GM19452 (cell line): Measurements from ENCODE around the gene JMJD1C.
"Not testable (repeated sequence)": the region's sequence is repeated elsewhere in the genome, so short reads cannot be mapped to it uniquely, and the experiment has no call there.

Experiments used
- ATAC-seq: cut with Tn5 transposase; IDR thresholded peaks from one replicate; pipeline ENCODE4 v1.9.1; 2021; ENCODE audit not compliant: unreplicated experiment

The JMJD1C gene

DNA sequence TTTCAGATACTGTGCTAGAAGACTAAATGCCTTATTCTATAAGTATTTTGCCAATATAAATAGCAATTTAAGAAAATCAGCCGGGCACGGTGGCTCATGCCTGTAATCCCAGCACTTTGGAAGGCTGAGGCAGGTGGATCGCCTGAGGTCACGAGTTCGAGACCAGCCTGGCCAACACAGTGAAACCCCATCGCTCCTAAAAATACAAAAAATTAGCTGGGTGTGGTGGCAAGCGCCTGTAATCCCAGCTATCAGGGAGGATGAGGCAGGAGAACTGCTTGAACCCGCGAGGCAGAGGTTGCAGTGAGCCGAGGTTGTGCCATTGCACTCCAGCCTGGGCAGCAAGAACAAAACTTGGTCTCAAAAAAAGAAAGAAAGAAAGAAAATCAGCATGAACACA is 230.6 kb downstream of the JMJD1C start:
- ATAC-seq = not testable (repeated sequence)

DNA sequence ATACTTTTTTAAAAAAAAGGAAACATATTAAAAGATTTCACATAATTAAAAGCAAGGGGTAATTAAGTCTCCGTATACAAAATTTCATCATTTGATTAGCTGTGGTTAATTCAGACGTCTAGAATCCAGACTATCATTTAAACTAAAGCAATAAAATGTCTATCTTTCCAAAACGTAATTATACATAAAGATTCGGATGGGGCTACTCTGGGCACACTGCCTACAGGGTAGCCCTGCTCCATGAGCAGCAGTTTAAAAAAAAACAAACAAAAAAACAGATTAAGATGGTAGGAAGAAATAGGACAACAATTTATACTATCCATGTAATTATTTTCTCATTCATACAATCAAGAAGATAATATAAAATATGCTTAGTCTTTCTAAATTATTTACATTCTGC is 236.6 kb downstream of the JMJD1C start:
- ATAC-seq = no peak

DNA sequence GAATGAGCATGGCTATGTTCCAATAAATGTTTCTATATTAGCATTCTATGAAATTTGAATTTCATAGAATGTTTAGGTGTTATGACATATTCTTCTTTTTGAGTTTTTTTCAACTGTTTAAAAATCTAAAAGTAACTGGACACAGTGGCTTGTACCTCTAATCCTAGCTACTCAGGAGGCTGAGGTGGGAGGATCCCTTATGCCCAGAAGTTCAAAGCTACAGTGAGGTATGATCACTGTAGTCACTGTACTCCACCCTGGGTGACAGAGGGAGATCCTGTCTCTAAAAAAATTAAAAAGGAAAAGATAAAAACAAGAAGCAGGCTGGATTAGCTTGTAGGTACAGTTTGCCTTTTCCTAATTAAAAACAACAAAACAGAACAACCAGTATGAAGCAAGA is 237.5 kb downstream of the JMJD1C start:
- ATAC-seq = no peak

DNA sequence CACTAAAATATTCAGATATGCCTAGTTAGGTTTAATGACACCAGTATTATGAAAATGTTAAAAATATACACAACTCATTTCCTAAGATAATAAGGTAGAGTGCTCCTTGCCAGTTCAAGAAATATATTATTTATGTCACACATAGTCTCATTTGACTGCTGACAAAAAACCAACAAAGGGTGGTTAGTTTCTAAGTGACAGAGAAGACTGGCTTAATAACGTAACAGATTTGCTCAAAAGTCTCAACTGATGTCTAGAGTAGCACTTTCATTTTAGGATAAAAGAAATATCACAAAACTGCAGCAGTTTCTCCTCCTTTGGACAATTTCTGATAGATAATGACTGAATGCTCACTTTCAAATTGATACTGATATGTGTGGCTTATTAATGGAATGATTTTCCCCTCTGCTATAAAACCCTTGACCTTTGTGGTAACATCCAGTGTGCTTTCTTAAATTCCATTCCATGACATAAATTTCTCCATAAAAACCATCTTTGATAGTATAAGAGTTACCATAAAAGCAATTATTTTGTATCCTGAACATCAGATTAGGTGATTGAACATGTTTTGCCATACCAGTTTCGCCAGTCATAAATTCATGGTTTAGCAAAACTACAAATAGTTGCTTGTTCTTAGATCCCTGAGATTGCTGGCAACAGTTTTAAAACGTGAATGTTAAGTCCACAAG is 238.4 kb downstream of the JMJD1C start:
- ATAC-seq = no peak

DNA sequence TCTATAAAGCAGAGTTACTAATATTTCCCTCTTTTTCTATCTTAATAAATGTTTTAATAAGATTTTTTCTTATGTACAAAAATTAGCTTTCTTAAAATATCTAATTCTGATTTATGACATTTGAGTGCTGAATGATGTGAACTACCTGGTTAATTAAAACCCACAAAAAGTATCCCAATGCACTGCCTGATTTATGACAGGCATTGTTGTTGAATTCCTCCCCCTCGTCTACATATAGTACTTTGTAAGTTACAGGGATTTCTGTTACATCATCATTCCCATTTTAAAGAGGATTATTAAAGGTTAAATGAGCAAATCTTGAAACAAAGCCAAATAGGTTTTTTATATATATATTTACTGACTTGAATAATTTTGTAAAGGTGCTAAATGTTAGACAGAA is 241.5 kb downstream of the JMJD1C start:
- no peak for ATAC-seq

DNA sequence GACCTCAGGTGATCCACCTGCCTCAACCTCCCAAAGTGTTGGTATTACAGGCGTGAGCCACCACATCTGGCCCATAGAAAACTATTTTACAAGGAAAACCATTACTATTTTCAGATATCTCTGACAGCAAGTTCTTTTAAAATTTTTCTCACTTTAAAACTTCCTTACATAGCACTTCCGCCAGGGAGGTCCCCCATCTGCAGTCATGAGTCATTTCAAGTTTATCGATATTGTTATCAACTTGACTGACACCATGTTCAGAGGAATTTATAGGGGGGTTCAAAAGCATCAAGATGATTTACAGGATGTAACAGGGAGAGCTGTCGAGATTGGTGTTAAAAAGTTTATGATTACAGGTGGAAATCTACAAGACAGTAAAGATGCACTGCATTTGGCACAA is 243.8 kb downstream of the JMJD1C start:
- ATAC-seq = no peak

DNA sequence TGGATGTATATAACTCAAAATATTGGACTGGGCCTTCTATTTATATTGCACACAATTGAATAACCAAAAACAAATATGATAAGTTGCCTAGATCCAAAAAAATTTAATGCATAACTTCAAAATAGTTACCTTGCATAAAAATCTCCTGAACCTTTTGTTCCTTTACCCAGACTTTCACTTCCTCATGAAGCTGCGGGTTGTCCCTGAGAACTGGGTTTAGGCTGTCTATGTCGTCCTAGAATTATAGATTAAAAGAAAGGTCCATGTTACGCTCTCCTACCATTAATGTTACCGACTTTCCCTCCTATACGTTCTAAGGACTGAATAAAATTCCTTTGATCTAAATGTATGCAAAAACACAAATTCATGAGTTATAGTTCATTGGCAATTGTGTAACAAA is 246.0 kb downstream of the JMJD1C start:
- no peak for ATAC-seq

DNA sequence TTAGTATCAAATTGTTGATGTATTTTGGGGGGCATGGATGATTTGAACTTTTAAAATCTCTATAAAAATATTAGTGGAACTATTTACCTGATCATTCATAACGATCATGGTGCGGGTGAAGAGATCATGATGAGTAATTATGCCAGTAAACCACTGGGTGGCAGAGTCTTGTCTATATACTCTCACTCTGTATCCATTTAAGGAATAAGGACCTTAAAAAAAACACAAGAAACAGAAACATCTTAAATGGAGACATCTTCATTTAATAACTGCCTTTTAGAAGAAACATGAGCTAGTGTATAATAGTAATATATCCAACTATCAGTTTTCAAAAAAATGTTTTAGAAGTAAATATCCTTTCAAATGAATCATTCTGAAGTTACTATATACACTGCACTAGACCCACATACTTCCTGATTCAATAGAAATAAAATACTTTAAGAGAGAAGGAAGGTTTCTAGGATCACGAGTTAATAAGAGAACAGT is 248.6 kb downstream of the JMJD1C start:
- peak; percentile 73 for ATAC-seq

DNA sequence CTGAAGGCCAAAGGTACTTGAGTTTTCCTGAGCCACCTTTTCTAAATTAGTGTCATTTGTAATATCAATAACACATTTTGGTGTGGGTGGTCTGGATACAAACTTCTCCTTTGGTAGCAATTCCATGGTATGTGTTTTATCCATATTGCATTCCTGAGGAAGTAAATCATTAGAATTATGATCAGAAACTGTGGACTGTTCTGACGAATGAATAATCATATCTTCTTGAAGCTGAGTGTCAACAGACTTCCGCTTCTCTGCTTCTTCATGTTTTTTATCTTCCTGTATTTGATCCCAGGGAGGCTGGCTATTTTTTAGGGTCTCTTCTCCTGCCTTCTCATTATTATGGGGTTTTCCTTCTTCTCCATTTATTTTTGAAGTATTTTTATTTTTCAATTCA is 251.2 kb downstream of the JMJD1C start:
- no peak for ATAC-seq

DNA sequence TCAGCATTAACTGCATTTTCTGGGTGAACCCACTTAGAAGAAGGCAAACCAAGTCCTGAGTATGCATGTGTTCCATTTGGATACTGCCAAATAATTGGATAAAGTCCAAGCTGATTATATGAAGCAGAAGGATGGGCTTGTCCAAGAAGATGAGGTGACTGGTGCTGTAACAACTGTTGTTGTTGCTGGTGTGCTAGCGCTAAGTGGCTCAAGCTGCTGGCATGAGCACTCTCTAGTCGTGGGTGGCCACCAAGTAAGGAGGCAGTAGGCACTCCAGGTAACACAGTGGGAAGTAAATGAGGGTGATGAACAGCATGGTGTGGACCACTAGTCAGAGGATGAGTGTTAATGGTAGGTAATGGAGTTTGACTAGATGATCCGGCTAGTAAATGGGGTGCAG is 252.3 kb downstream of the JMJD1C start:
- no peak for ATAC-seq

DNA sequence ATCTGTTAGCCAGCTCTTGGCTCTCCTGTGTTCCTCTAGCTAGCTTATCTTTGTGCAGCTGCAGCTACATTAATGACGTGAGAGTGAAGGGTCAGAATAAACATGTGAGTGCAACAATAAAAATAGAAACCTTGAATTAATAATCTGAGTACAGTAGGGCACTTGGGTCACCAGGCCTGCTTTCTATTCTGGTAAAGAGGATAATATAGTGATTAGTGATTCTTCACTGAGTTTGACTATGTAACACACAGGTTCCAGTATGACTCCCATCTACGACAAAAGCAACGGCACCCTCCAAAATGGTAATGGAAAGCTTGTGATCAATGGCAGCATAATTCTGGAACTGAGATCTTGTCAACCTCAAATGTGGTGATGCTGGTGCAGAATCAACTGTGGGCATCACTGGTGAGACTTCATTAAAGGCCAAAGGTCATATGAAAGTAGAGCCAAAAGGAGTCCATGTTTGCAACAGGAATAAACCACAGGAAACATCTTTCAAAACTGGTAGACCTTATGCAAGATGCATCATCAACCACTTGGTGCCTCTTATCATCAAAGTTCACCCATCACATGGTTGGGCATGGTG is 255.1 kb downstream of the JMJD1C start:
- peak; percentile 54 for ATAC-seq

DNA sequence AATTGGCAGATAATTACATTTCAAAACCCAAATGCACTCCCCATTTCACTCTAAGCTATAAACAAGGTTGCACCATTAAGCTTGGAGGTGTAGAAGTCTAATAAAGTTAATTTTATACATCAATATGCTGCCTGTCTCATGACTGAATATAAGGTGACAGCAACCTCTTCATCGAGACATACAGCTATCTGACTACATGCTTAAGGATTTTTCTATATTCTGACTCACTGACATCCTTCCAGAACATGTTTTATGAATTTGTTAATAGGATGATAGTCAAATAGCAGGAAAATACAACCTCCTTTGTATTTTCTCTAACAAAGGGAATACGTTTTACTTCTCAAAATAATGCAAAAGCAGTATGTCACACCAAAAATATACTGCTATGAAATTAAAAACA is 256.1 kb downstream of the JMJD1C start:
- no peak for ATAC-seq

DNA sequence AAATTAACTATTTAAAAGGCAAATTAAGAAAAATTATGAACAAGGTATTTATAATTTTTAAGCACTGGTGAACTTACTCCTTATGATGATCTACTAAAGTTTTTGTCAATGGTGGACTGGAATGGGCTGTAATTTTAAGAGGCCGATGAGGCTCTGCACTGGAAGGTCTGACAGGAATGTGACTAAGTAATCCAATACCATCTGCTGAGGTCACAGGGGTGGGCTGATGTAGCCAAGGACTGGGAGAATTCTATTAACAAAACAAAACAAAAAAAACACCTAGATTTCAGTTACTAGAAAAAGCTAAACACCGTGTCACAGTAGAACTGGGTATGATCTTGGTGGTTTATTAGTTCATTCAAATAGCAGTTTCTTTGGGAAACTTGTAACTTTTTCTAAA is 256.8 kb downstream of the JMJD1C start:
- ATAC-seq = no peak

DNA sequence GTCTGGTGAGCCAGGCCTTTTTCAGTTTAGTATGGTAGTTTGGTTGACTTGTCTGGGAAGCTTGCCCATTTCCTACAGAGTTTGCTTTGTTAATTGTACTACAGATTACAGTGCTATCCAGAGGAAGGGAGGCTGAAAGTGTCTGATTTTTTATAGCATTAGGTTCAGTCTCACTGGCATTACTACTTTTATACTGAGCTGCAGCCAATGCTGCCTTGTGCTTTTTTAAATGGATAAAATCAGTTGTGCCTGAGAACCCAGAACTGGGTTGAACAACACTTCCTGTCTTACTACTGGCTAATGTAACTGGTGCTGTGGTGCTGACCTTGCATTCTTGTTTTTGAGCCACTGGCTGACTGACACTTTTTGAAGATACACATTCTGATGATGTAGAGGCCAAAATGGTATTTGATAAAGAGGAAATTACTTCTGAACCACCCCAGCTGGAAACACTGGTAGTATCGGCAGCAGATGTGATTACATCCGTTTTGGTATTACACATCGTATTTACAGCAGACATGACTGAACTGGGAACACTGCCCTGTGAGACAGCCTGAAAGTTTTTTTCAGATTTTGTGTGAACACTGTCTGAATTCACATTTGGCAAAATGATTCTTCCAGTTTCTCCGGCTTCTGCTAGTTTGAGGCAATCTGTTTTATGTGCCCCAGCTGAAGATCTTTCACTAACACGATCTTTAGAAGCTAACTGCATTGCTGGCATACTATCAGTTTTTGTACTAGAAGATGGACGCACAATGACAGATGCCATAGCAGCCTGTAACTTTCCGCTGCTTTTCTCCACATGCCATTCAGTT is 258.6 kb downstream of the JMJD1C start:
- no peak for ATAC-seq

DNA sequence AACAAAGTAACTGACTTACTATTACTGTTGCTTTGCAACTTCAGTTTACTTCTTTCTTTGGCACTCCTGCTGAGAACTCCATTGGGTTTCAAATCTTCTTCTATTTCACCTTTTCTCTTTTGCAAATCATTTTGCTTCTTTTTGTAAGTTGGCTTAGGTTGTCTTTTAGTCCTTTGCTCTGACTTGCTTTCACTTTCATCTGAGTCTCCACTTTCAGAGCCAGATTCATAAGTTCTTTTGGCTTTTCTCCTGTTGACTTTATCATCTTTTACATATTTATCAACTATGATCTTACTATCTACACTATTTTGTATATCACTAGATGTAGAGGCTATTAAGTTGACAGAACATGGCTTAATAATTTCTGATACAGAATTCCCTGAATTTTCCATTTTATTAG is 259.2 kb downstream of the JMJD1C start:
- ATAC-seq = no peak

DNA sequence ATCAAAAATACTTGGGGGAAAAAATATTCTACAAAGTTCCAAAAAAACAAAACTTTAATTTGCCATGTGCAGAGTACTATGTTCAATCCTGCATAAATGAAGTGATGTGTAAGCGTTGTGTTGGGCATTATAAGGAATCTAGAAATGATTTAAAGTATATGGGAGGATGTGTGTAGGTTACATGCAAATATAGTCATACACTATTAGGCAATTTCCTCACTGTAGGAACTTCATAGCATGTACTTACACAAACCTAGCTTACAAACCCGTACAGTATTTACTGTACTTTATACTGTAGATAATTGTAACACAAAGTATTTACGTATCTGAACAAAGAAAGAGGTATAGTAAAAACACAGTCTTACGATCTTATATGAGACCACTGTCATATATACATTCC is 260.4 kb downstream of the JMJD1C start:
- peak; percentile 20 for ATAC-seq

DNA sequence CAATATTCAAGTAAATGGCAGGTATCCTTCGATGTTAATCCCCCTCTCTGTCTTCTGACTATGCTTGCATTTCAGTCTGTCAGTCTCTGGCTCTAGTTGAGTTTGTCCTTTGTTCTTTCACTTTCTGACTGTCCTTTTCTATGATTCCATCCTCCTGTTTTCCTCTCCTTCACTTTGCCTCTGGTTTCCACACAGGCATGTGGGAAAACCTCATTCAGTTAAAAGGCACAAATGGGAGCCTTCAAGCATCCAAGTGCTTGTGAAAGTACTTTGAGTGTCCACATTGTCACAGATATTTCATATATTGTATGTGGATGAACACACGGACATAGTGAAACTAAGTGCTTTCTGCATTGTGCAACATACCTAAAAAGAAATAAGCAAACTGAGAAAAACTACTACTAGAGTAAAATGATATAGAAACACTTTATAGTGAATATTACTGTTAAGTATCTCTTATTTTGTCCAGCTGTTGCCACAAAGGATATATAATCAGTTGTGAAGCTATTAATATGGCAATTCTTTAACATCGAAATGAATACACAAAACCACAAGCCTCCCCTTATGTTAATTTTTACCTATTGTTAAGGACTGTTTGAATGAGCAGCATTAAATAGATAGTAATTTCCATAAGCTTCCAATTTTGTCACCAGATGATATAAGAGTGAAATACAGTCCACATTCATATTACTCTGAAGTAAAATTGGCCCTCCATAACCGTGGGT is 260.9 kb downstream of the JMJD1C start:
- ATAC-seq = peak; percentile 46

DNA sequence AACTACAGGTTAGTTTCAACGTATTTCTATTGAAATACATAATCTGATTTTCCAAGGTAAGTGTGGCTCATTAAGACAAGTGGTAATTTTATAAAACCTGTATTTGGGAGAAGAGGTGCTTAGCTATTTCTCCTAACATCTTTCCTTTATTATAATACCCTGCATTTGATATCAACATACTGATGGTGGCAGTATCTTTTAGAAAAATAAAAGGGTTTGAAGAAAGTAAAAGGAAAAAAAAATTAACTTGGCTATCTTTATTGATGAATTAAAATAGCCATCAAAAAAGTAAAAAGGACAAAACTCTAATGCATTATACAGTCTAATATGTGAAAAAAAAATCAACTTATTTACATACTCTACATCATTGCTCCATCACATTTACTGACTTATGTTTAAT is 264.7 kb downstream of the JMJD1C start:
- no peak for ATAC-seq

DNA sequence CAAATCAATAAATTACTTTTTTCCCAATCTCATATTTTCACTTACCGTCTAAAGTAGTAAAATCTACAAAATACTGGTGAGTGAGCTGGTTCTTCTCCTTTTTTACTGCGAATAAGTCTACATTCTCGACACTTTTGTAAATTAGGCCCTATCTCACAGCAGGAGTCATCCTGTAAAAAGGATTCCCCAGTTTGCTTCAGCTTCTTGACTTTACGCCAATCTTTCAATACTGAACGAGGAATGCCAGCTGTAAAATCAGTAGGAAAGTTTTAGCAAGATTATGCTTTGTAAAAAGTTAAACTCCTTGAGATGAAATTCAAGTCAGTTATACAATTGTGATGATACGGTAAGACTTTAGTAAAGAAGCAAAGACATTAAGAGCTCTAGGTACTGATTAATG is 265.3 kb downstream of the JMJD1C start:
- ATAC-seq = no peak

DNA sequence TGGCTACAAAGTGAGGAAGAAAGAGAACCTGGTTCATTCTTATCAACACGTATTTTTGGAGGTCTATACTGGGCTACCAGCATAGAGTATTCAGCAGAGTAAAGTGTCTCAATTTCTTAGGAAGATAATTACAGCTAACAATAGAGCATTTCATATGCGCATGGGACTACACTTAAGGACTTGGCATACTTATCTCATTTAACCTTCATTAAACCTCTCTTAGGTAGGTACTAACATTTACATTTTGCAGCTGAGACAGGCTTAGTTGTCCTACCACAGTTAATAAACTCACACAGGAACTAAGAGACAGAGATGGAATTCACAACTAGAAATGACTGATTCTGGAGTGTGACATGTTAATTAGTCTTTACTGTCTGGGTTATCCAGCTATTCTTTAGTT is 266.1 kb downstream of the JMJD1C start:
- ATAC-seq = no peak

DNA sequence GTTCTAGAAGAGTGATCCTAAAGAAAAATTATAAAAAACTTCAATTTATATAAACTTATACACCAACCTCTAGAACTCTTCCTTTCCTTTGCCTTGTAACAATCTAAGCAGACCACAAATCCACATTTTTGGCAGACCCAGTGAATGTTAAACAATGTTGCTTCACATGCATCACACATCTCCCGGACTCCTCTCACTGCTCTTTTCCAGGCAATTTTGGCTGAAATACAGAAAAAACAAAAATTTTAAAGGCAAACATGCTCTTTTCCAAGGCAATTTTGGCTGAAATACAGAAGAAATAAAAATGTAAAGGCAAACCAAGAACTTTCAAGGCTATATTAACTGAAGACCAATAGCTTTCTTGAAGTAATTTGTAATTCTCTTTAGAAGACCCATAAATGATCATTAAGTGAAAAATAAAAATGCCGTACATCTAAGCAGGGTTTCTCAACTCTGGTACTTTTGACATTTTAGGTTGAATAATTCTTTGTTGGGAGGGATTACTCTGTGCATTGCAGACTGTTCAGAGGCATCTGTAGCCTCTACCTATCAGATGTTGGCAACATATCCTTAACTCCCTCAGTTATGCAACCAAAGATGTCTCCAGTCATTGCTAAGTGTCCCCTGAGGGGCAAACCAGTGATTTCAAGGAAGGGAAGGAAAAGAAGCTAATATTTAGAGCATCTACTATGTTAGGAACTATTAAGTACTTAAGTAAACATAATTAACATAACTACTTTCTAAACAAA is 268.3 kb downstream of the JMJD1C start:
- no peak for ATAC-seq
